GM21390 (cell line): Measurements from ENCODE around the gene PRKCSH.
"Not testable (repeated sequence)": the region's sequence is repeated elsewhere in the genome, so short reads cannot be mapped to it uniquely, and the experiment has no call there.

Experiments
- ATAC-seq: cut with Tn5 transposase; IDR thresholded peaks from one replicate; pipeline ENCODE4 v1.9.1; 2021; ENCODE audit not compliant: unreplicated experiment

PRKCSH gene

DNA sequence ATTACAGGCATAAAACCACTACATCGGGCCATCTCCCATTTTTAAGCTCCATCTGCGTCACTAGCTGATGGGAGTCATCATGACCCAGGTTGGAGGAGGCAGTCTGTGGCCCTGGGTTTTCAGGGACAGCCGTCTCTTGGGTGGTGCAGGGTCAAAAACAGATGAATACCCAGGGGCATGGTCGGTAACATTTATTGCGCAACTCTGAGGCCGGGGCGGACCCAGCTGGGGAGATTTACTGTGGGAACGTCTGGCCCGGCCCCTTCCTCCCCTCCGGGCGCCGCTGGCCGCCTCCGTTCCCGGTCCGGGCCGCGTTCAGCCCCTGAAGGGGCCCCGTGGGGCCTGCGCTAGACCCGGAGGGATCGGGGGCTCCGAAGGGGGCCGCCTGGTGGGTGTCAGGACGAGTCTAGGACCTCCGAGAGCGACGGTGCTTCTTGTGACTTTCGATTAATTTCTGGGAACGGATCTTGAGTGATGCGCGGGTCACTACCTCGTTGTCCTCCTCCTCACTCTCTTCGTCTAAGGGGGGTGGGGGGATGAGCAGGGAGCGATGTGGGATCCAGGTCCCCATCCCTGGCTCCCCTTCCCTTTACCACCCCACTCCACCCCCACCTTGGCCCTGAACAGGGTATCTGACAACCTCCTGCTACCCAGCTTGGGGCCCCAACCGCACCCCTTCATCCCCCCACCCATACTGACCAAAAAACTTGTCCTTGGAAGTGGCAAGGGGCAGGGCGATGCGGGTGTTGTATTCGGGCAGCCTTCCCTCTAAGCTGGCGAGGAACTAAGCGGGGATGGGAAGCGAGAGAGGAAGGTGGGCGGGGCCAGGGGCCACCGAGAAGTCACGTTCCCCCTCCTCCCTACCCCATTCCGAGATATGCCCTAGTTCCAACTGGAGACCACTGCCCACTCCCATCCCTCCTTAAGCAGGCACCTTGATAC lies 14.7 kb upstream of the PRKCSH start:
- ATAC-seq: no peak

DNA sequence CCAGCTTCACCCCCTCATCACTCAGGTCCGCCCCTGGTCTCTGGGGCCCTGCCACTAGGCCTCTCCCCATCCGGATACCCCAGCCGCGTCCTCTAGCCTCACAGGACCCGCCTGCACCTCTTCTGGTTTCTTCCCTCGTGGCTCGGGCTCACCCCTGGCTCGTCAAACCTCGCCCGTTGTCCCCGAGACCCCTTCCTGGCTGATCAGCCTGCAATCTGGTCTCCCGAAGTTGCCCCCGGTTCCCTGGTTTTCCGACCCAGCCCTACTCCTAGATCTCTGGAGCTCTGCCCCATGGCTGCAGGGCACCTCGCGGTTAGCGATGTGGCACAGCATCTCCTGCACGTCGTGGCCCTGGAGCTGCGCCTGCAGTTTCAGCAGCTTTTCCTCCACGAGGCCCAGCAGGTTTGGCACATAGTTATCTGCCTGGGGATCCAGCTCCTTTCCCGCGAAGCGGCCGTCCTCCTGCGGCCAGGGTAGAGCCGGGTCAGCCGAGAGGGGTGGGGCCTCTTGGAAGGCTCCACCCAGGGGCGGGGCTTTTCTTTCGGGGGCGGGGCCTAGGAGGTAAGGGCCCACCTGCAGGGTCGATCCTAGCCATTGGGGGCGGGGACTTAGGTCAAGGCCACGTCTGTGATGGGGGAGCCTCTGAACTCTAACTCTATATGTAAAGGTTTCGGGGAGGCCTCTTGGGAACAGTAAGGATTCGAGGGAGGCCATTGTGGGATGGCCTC lies 13.9 kb upstream of the PRKCSH start:
- peak; percentile 24 for ATAC-seq

DNA sequence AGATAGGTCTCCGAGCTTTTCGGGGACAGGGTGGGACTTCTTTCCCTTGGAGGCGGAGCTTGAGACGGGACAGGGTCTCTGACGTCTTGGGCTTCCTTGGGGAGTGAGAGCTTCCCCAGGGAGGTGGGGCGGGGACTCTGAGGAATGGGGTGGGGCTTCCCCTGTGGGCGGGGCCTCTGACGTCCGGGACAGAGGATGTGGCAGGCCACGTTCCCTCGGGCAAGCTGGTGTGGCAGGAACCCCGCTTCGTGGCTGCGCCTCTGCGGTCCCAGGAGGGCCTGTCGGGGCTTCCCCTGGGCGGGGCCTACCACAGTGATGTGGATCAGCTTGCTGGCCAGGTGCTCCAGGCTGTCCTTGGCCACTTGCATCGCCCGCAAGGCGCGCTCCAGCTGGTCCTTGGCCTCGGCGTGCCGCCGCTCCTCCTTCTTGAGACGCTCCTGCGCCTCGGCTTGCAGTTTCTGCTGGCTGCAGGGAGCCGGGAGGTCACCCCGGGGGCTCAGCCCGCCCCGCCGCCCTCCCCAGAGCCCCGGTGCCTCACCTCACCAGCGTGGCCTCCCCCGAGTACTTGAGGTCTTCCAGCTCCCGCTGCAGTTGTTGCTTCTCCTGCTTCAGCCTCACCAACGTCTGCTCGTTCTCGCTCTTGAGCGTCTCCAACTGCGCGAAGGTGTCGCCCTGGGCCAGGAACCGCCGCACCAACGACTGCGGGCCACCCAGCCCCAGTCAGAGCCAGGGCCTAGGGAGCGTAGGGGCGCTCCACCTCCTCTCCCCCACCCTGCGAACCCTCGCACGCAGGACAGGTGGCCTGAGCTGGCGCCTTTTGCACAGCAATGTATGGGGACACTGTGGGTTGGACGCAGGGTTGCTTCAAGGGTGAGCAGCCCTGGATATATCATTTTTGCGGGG lies 13.0 kb upstream of the PRKCSH start:
- ATAC-seq: peak; percentile 57

DNA sequence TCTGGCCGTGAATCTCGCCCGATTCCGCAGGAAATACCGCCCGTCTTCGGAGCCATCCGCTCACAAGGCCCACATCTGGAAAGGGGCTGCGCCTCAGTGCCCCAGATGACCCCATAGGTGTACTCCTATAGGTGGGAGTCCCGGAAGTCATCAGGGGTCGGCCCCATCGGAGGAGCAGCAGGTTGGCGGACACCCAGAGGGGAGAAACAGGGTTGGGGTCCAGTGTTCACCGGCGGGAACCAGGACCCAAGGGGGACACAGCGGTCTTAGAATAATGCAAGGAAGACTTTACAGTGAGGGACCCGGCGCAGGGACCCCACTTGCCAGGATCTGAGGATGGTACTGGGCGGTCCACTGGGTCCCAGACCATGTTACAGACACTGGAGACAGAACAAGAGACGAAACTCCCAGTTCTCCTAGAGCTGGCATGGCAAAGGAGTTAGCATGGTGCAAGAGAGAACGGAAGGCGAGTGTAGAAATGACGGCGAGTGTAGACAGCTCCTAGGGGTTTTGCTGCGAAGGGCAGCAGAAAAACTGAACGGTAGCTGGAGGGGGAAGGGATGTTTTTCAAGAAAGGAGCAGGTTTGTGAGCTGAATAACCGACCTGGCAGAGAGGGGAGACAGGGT lies 12.2 kb upstream of the PRKCSH start:
- no peak for ATAC-seq

GRCh38 chr19:11423791-11424181 lies 11.6 kb upstream of the PRKCSH start:
- ATAC-seq: no peak

DNA sequence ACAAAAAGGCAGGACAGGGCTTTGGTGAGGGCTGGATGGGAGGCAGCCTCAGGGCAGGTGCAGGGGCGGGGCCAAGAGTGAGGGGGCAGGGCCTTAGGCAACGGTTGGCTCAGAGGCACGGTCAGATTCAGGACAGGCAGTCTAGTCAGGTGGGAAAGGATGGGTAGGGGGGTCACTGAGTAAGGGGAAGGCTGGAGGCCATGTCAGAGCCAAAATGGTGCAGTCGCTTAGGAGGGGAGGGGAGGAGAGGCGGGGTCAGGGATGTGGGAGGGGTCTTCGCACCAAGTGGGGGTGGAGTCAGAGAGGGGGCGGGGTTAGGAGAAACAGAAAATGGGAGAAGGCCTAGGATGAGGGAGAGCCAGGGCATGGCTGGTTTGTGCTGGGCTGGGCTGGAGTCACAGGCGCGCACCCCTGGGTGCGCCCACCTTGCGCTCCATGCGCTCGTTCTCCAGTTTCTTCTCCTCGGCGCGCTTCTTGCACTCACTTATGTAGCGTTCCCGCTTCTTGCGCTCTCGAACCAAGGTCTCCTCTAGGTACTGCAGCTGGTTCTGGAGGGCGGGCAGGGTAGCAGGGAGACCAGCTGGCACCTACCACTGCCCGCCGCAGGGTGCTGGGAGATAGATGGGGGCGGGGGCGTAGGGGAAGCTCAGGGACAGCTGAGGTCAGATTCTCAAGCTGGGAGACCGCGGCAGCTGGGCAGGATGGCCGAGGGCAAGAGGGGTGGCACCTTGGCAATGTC lies 9.5 kb upstream of the PRKCSH start:
- no peak for ATAC-seq

DNA sequence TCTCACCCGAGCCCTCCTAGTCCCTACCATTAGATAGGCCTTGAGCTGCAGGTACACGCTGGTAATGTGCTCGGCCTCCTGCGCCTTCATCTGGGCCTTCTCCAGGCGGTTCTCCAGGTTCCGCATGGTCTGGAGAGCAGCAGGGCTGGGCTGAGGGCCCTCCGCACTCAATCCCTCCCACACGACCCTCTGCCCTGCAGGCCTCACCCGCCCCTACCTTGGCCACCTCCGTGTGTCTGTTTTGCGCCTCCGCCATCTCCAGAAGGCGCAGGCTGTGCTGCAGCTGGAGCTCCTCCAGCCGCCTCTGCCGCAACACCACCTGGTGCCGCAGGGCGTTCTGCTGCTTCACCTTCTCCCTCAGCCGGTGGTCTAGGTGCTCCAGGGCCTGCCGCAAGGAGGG lies 8.8 kb upstream of the PRKCSH start:
- no peak for ATAC-seq

- ATAC-seq: not testable (repeated sequence)
Measured at GRCh38 chr19:11433526-11433925, 1.9 kb upstream of the PRKCSH start.

GRCh38 chr19:11434703-11435056 lies 755 bp upstream of the PRKCSH start:
- peak; percentile 11 for ATAC-seq

DNA sequence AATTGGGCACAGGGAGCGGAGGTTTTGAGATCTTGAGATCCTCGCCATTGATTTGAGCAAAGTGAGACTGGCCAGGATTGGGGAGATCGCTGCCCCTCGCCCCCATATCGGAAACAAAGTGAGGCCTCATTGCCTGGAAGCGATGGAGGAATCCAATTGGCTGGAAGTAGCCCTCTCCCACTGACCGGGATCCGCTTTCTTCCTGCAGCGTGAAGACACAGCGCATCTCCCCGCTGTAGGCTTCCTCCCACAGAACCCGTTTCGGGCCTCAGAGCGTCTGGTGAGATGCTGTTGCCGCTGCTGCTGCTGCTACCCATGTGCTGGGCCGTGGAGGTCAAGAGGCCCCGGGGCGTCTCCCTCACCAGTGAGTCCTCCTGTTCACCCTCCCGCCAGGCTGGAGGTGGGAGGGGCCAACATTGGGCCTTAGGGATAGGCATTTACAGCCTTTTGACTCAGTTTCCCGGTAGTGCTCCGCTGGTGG lies 438 bp downstream of the PRKCSH start:
- ATAC-seq: no peak

DNA sequence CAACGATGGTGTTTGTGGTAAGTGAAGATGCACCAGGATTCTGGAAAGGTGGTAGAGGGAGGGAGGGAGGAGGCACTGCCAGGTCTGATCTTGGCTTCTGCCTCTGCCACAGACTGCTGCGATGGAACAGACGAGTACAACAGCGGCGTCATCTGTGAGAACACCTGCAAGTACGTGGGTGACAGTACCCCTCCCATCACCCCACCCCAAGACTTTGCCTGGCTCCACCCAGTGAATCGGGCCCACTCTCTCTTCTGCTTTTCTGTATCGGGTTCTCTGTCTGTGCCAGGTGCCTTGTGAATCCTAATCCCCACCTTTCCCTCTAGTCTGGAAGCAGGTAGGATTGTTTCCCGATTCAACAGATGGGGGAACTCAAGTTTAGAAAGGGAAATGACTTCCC lies 2.5 kb downstream of the PRKCSH start:
- ATAC-seq: no peak

GRCh38 chr19:11444059-11444458 lies 8.6 kb downstream of the PRKCSH start:
- ATAC-seq: no peak

GRCh38 chr19:11445141-11445540 lies 9.7 kb downstream of the PRKCSH start:
- ATAC-seq: no peak

- no peak for ATAC-seq
Measured at GRCh38 chr19:11446271-11446651, 10.8 kb downstream of the PRKCSH start.

- ATAC-seq: no peak
Measured at GRCh38 chr19:11446652-11447301, 11.3 kb downstream of the PRKCSH start.

- no peak for ATAC-seq
Measured at GRCh38 chr19:11447347-11448262, 12.2 kb downstream of the PRKCSH start.

DNA sequence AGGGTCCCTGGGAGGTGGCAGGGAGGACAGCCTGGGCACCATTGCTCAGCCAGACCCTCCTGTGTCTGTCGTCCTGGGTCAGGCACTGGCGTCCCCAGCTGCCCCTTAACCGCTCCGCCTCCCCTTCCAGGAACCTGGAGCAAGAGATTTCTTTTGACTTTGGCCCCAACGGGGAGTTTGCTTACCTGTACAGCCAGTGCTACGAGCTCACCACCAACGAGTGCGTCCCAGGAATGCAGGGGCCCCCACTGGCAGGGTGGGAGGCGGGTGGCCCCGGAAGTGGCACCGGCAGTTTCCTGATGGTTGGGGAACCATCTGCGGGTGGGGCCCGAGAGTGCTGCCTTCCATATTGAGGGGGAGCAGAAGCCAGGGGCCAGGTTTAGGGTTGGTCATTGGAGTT lies 13.0 kb downstream of the PRKCSH start:
- ATAC-seq: no peak

- ATAC-seq: no peak
Measured at GRCh38 chr19:11448923-11449554, 13.6 kb downstream of the PRKCSH start.
